ENCODE data around the gene PRELID1. TPM values are rescaled to one million over a fixed set of nuclear protein-coding genes. Genes with fewer than 3 reads are reported as not detected.

The PRELID1 gene
- total RNA-seq, 2 donors from 2014 or later, result 42.2 to 54.0 TPM

GRCh38 chr5:177328545-177329231 is 25.1 kb downstream of the PRELID1 start:
- H3K27me3 ChIP-seq (replicated peaks; ENCODE audit: insufficient read depth), result no peaks in the 10 kb centered on the region
- H3K27ac ChIP-seq, result no peak overlapping the region
- peaks cover 32% of the 10 kb centered on the region for H3K36me3 ChIP-seq
- no peak for ATAC-seq (ENCODE audit: insufficient number of reproducible peaks, low FRiP score, low read depth)
- H3K4me3 ChIP-seq, result no peak overlapping the region
- H3K9me3 ChIP-seq, result no peaks in the 10 kb centered on the region
- no peaks in the 10 kb centered on the region for H3K4me1 ChIP-seq (ENCODE audit: control insufficient read depth in 1 of 2, low read depth in 2 of 2)
- no peak for TF ChIP-seq CTCF (IDR thresholded peaks at IDR 0.05)
- DNase-seq (ENCODE audit: low spot score), result no peak

- Histone ChIP-seq H3K4me1 (ENCODE audit: control insufficient read depth in 1 of 2, low read depth in 2 of 2) (no peaks in the 10 kb centered on the region), H3K4me3 (no peak overlapping the region), H3K9me3 (no peaks in the 10 kb centered on the region), H3K27me3 (replicated peaks; ENCODE audit: insufficient read depth) (no peaks in the 10 kb centered on the region), H3K27ac (no peak overlapping the region), H3K36me3 (peaks cover 44% of the 10 kb centered on the region)
- no peak for DNase-seq (ENCODE audit: low spot score)
- no peak for ATAC-seq (ENCODE audit: insufficient number of reproducible peaks, low FRiP score, low read depth)
- no peak for TF ChIP-seq CTCF (IDR thresholded peaks at IDR 0.05)
Observed at GRCh38 chr5:177329883-177330282, 26.3 kb downstream of the PRELID1 start.

GRCh38 chr5:177330991-177331842 is 27.6 kb downstream of the PRELID1 start:
- H3K9me3 ChIP-seq, result no peaks in the 10 kb centered on the region
- DNase-seq (ENCODE audit: low spot score) (no peak), ATAC-seq (ENCODE audit: insufficient number of reproducible peaks, low FRiP score, low read depth) (no peak)
- no peak for TF ChIP-seq CTCF (IDR thresholded peaks at IDR 0.05)
- no peaks in the 10 kb centered on the region for H3K4me1 ChIP-seq (ENCODE audit: control insufficient read depth in 1 of 2, low read depth in 2 of 2)
- peaks cover 57% of the 10 kb centered on the region for H3K36me3 ChIP-seq
- no peaks in the 10 kb centered on the region for H3K27me3 ChIP-seq (replicated peaks; ENCODE audit: insufficient read depth)
- H3K4me3 ChIP-seq, result no peak overlapping the region
- no peak overlapping the region for H3K27ac ChIP-seq

GRCh38 chr5:177332031-177332895 is 28.7 kb downstream of the PRELID1 start:
- no peak overlapping the region for H3K27ac ChIP-seq
- no peaks in the 10 kb centered on the region for H3K9me3 ChIP-seq
- no peak overlapping the region for H3K4me3 ChIP-seq
- no peak for ATAC-seq (ENCODE audit: insufficient number of reproducible peaks, low FRiP score, low read depth)
- H3K4me1 ChIP-seq (ENCODE audit: control insufficient read depth in 1 of 2, low read depth in 2 of 2), result no peaks in the 10 kb centered on the region
- peaks cover 68% of the 10 kb centered on the region for H3K36me3 ChIP-seq
- TF ChIP-seq CTCF (IDR thresholded peaks at IDR 0.05), result no peak
- no peak for DNase-seq (ENCODE audit: low spot score)
- H3K27me3 ChIP-seq (replicated peaks; ENCODE audit: insufficient read depth), result no peaks in the 10 kb centered on the region

- no peaks in the 10 kb centered on the region for H3K9me3 ChIP-seq
- DNase-seq (ENCODE audit: low spot score), result no peak
- no peaks in the 10 kb centered on the region for H3K4me1 ChIP-seq (ENCODE audit: control insufficient read depth in 1 of 2, low read depth in 2 of 2)
- no peak overlapping the region for H3K27ac ChIP-seq
- peaks cover 73% of the 10 kb centered on the region for H3K36me3 ChIP-seq
- H3K4me3 ChIP-seq, result no peak overlapping the region
- H3K27me3 ChIP-seq (replicated peaks; ENCODE audit: insufficient read depth), result no peaks in the 10 kb centered on the region
- TF ChIP-seq CTCF (IDR thresholded peaks at IDR 0.05), result no peak
- ATAC-seq (ENCODE audit: insufficient number of reproducible peaks, low FRiP score, low read depth), result no peak
Observed at GRCh38 chr5:177332896-177333260, 29.3 kb downstream of the PRELID1 start.

Data from thoracic aorta (tissue), 2 donors.